Measurements from ENCODE around the gene PLOD2.

PLOD2 gene

DNA sequence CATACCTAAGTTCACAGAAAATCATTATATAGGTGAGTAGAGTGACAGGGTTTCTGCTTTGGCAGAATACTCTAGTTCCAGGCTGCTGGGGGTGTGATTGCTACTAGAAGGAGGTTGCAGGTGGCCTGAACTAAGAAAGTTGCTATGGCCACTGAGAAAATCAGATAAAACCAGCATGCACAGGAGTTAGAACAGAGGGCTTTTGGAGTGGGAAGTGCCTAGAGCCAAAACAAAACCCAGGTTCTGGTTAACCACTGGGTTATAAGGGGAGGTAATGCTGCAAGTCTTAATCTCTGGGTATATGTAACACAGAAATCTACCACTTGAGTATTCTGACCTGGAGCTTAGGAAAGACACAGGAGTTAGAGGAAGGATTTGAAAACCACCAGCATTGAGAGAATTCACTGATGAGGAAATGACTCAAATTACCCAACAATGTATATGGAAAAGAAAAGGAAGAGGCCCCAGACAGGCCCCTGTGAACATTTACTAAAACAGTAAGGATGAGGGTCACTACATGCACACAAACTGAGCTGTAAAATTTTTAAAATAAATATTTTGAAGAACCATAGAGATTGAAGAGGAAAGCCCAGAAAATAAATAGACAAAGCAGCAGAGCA is 60.0 kb downstream of the PLOD2 start:
- Histone ChIP-seq H3K4me1 (peaks cover 0 to 8% (median 0%) of the 10 kb centered on the region in 4 donors), H3K9me3 (no peaks in the 10 kb centered on the region), H3K27ac (no peak overlapping the region), H3K4me3 (no peak overlapping the region), H3K36me3 (peaks cover 17 to 21% (median 20%) of the 10 kb centered on the region in 3 donors), H3K27me3 (no peaks in the 10 kb centered on the region)
- TF ChIP-seq CTCF (IDR thresholded peaks at IDR 0.05), result no peak
- intact Hi-C loops (cut with DNase I; ENCODE audit: low total_unique reads), result no loop called here
- DNase-seq, result no peak

GRCh38 chr3:146100180-146100579 is 60.8 kb downstream of the PLOD2 start:
- Histone ChIP-seq H3K36me3 (peaks cover 17 to 21% (median 20%) of the 10 kb centered on the region in 3 donors), H3K27ac (no peak overlapping the region), H3K9me3 (no peaks in the 10 kb centered on the region), H3K27me3 (no peaks in the 10 kb centered on the region), H3K4me1 (peaks cover 0 to 8% (median 0%) of the 10 kb centered on the region in 4 donors), H3K4me3 (no peak overlapping the region)
- DNase-seq, result no peak
- no peak for TF ChIP-seq CTCF (IDR thresholded peaks at IDR 0.05)
- intact Hi-C loops (cut with DNase I; ENCODE audit: low total_unique reads), result no loop called here

DNA sequence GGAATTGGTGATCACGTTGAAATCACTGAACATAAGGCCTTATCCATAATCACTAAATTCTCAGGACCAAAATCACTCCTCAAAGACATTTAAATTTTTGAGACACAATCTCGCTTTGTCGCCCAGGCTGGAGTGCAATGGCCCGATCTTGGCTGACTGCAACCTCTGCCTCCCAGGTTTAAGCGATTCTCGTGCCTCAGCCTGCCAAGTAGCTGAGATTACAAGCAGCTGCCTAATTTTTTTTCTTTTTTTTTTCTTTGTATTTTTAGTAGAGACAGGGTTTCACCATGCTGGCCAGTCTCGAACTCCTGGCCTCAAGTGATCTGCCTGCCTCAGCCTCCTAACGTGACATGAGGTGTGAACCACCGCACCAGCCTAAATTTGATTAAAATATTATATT is 61.7 kb downstream of the PLOD2 start:
- no peak for TF ChIP-seq CTCF (IDR thresholded peaks at IDR 0.05)
- Histone ChIP-seq H3K27ac (peak overlapping the region in 1 of 2 donors; percentile 34), H3K9me3 (no peaks in the 10 kb centered on the region), H3K36me3 (peaks cover 17 to 21% (median 20%) of the 10 kb centered on the region in 3 donors), H3K4me1 (peaks cover 0 to 9% (median 0%) of the 10 kb centered on the region in 4 donors), H3K4me3 (no peak overlapping the region), H3K27me3 (no peaks in the 10 kb centered on the region)
- no peak for DNase-seq
- intact Hi-C loops (cut with DNase I; ENCODE audit: low total_unique reads), result no loop called here

GRCh38 chr3:146093896-146094295 is 67.1 kb downstream of the PLOD2 start:
- intact Hi-C loops (cut with DNase I; ENCODE audit: low total_unique reads), result no loop called here
- TF ChIP-seq CTCF (IDR thresholded peaks at IDR 0.05), result no peak
- H3K9me3 ChIP-seq, result no peaks in the 10 kb centered on the region

GRCh38 chr3:146092230-146092629 is 68.8 kb downstream of the PLOD2 start:
- Histone ChIP-seq H3K9me3 (no peaks in the 10 kb centered on the region), H3K4me3 (no peak overlapping the region), H3K36me3 (no peaks in the 10 kb centered on the region), H3K27me3 (no peaks in the 10 kb centered on the region), H3K4me1 (peaks cover 0 to 38% (median 3%) of the 10 kb centered on the region in 4 donors), H3K27ac (no peak overlapping the region)
- no peak for DNase-seq
- intact Hi-C loops (cut with DNase I; ENCODE audit: low total_unique reads), result no loop called here
- TF ChIP-seq CTCF (IDR thresholded peaks at IDR 0.05), result no peak

More at GRCh38 chr3:146093896-146094295, 67.1 kb downstream of the PLOD2 start:
- Histone ChIP-seq H3K27me3 (no peaks in the 10 kb centered on the region), H3K4me1 (peaks cover 0 to 38% (median 3%) of the 10 kb centered on the region in 4 donors), H3K27ac (no peak overlapping the region), H3K36me3 (peaks cover 0 to 3% (median 0%) of the 10 kb centered on the region in 3 donors), H3K4me3 (no peak overlapping the region)
- DNase-seq, result no peak
